Psoas muscle (tissue), 8 donors: ENCODE data around the gene MED12. TPM values are rescaled to one million over a fixed set of nuclear protein-coding genes. Genes with fewer than 3 reads are reported as not detected.

Experiments
- ATAC-seq, 4 donors: fragments of 200-7000 bp; cut with Tn5 transposase; one replicate each; pipeline ENCODE4 v1.9.1; 2020; ENCODE audit warnings: moderate library complexity in 3 of 4, mild to moderate bottlenecking in 2 of 4
- DNase-seq, 2 donors: peaks; one replicate each; pipeline ENCODE4 v3.0.0-alpha.2; 2020
- H3K27ac ChIP-seq: fragments of 200-600 bp; one replicate; pipeline ENCODE4 v1.8.0; 2022
- H3K27me3 ChIP-seq, 3 donors: fragments of 200-600 bp in 1 of 3; one replicate each; pipeline versions ENCODE4 v1.6.1 to v1.8.0; 2013 to 2022; ENCODE audit warnings: low read length in 2 of 3, mild to moderate bottlenecking in 2 of 3, moderate library complexity in 1 of 3; ENCODE audit not compliant: insufficient read depth in 3 of 3
- H3K36me3 ChIP-seq, 2 donors: fragments of 200-600 bp in 1 of 2; one replicate each; pipeline versions ENCODE4 v1.6.1 to v1.8.0; 2013 to 2022; ENCODE audit warnings: low read depth in 1 of 2, mild to moderate bottlenecking in 1 of 2, moderate library complexity in 1 of 2; ENCODE audit not compliant: insufficient read depth in 1 of 2
- H3K4me1 ChIP-seq: fragments of 200-600 bp; one replicate; pipeline ENCODE4 v1.8.0; 2022
- H3K4me3 ChIP-seq: fragments of 200-600 bp; one replicate; pipeline ENCODE4 v1.8.0; 2022; ENCODE audit warnings: mild to moderate bottlenecking
- H3K9me3 ChIP-seq: fragments of 200-600 bp; one replicate; pipeline ENCODE4 v1.8.0; 2022
- CTCF ChIP-seq: fragments of 200-600 bp; IDR thresholded peaks from one replicate; pipeline ENCODE4 v1.8.0; 2022; ENCODE audit warnings: antibody characterized with exemption
- WGBS, 3 donors: extraction: QIAGEN DNeasy Blood & Tissue Kit; methylation state at CpG; one replicate each; pipeline versions ENCODE4 v1.1.6 to v1.1.7; 2013; 5-methylcytosine and 5-hydroxymethylcytosine counted together
- intact Hi-C, 2 donors: fragments of 100-400 bp; cut with DNase I; formaldehyde crosslinking; loops; one replicate each; pipeline versions ENCODE4 v1.11.0 to v1.14.2; 2022
- polyA plus RNA-seq, 3 donors: library from polyadenylated mRNA; stranded (reverse); fragments of 200-250 nt; gene quantifications; one replicate each; pipeline ENCODE4 v1.2.3, GENCODE V29; 2013
- total RNA-seq, 4 donors: library from RNA; stranded (reverse); fragmentation: NEBNext Ultra II Directional in 2 of 4; extraction: Animal tissue kit (Norgen Biotek cat#: 25700) in 2 of 4; gene quantifications; one replicate each; pipeline versions ENCODE4 v1.2.1 to v1.2.4, GENCODE V29; 2021 to 2023
- donor health status: healthy with polysubstance abuse.
- donor health status: DM: no; HTN: no; CAD: no; lungs with moderate emphysema.
- donor health status: Bipolar disorder and iron deficiency.
- donor health status: healthy.
- donor health status: DM: yes; HTN: yes; CAD: no.
- donor health status: DM: no; HTN: no; CAD: no.
- donor health status: DM: no; HTN: no; CAD: no.
- donor health status: DM: yes; HTN: yes; CAD: no.

The MED12 gene
- total and polyA plus RNA-seq, 7 donors, result 7.1 to 24.8 (median 20.7) TPM

DNA sequence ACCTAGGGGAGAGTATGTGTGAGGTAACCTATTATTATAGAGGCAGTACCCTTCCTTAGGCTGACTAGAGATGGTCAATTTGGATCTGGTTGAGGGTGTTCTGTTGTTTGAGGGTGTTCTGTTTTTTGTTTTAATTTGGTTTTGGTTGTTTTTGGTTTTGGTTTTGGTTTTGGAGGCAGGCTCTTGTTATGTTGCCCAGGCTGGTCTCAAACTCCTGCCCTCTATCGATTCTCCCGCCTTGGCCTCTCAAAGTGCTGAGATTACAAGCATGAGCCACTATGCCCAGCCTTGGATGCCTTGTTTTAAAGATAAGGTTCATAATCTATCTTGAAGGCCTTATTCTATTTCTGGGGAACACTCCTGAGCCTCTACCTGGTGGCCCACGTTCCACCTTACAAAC is 12.8 kb upstream of the MED12 start:
- 84 to 95% (median 94%) methylated on average over 3 of the region's 3 CpGs for WGBS, 3 donors
- DNase-seq, result no peak
- peaks cover 0 to 8% of the 10 kb centered on the region in 2 donors for H3K36me3 ChIP-seq

GRCh38 chrX:71106427-71106826 is 12.0 kb upstream of the MED12 start, which contains the start of gene CXorf65:
CXorf65 (minus strand) TSS chrX:71106740; CDS start chrX:71106556, 184 bp downstream.
- DNase-seq, result no peak
- intact Hi-C loops, result no loop called here
- no peaks in the 10 kb centered on the region for H3K4me1 ChIP-seq
- no peak for TF ChIP-seq CTCF
- no peaks in the 10 kb centered on the region for H3K9me3 ChIP-seq
- WGBS, 3 donors, result 60 to 100% (median 96%) methylated on average over 1 of the region's 1 CpG
- H3K36me3 ChIP-seq, result peaks cover 0 to 3% of the 10 kb centered on the region in 2 donors
- peaks cover 0 to 1% (median 0%) of the 10 kb centered on the region in 3 donors for H3K27me3 ChIP-seq
- H3K4me3 ChIP-seq, result no peak within 1 kb of the TSS
- no peak within 1 kb of the TSS for H3K27ac ChIP-seq
- ATAC-seq, result no peak

More for the DNA sequence above, 12.8 kb upstream of the MED12 start:
- intact Hi-C loops, result no loop called here
- Histone ChIP-seq H3K27me3 (peaks cover 0 to 9% (median 0%) of the 10 kb centered on the region in 3 donors), H3K9me3 (no peaks in the 10 kb centered on the region), H3K4me1 (no peaks in the 10 kb centered on the region), H3K4me3 (no peak overlapping the region), H3K27ac (no peak overlapping the region)
- TF ChIP-seq CTCF, result no peak
- no peak for ATAC-seq

DNA sequence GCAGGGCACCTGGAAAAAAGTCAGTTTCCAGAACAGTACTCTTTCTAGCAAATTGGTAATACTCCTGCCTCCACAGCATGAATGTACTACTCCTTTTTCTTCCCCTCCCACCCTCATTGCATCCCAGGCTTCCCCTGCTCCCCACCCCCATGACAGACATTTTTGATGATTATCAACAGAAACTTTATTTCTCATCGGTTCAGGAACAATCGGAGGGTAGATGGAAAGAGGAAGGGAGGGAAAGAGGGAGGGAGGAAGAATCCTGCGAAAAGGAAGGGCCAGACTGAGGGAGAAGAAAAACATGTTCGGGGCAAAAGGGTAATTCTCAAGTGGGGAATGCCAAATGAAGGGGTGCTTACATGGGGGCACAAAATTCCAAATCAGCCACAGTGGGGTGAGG is 11.2 kb upstream of the MED12 start:
- intact Hi-C loops, result no loop called here
- no peak overlapping the region for H3K4me3 ChIP-seq
- ATAC-seq (no peak), DNase-seq (no peak)
- 65 to 74% (median 67%) methylated on average over 4 of the region's 4 CpGs for WGBS, 3 donors
- H3K9me3 ChIP-seq, result no peaks in the 10 kb centered on the region
- H3K36me3 ChIP-seq, result no peaks in the 10 kb centered on the region
- no peaks in the 10 kb centered on the region for H3K4me1 ChIP-seq
- no peak for TF ChIP-seq CTCF
- H3K27ac ChIP-seq, result no peak overlapping the region
- no peaks in the 10 kb centered on the region for H3K27me3 ChIP-seq

- no peak for TF ChIP-seq CTCF
- DNase-seq (no peak), ATAC-seq (no peak)
- H3K4me1 ChIP-seq, result no peaks in the 10 kb centered on the region
- intact Hi-C loops, result no loop called here
- no peaks in the 10 kb centered on the region for H3K27me3 ChIP-seq
- H3K27ac ChIP-seq, result no peak overlapping the region
- no peak overlapping the region for H3K4me3 ChIP-seq
- H3K36me3 ChIP-seq, result no peaks in the 10 kb centered on the region
- H3K9me3 ChIP-seq, result no peaks in the 10 kb centered on the region
- 28 to 51% (median 39%) methylated on average over 9 of the region's 9 CpGs for WGBS, 3 donors
These were observed 10.5 kb upstream of the MED12 start for GRCh38 chrX:71107762-71108360.

GRCh38 chrX:71109051-71109450 is 9.3 kb upstream of the MED12 start:
- no peak overlapping the region for H3K4me3 ChIP-seq
- H3K4me1 ChIP-seq, result no peaks in the 10 kb centered on the region
- no peak for TF ChIP-seq CTCF
- intact Hi-C loops, result no loop called here
- H3K27me3 ChIP-seq, result no peaks in the 10 kb centered on the region
- 82 to 96% (median 91%) methylated on average over 6 of the region's 6 CpGs for WGBS, 3 donors
- DNase-seq (no peak), ATAC-seq (no peak)
- H3K9me3 ChIP-seq, result no peaks in the 10 kb centered on the region
- no peaks in the 10 kb centered on the region for H3K36me3 ChIP-seq
- no peak overlapping the region for H3K27ac ChIP-seq
